GM10266 (cell line): ENCODE measurements around the gene BCAS3.

Source experiments
- DNase-seq: peaks from one replicate; pipeline ENCODE4 v3.0.0; 2012; ENCODE audit errors: extremely low spot score
- CTCF ChIP-seq: IDR thresholded peaks from 2 replicates; pipeline ENCODE4 v1.5.1; 2012; ENCODE audit warnings: mild to moderate bottlenecking, low read depth; ENCODE audit not compliant: control insufficient read depth, insufficient read depth; ENCODE audit errors: missing control alignments

Gene BCAS3

DNA sequence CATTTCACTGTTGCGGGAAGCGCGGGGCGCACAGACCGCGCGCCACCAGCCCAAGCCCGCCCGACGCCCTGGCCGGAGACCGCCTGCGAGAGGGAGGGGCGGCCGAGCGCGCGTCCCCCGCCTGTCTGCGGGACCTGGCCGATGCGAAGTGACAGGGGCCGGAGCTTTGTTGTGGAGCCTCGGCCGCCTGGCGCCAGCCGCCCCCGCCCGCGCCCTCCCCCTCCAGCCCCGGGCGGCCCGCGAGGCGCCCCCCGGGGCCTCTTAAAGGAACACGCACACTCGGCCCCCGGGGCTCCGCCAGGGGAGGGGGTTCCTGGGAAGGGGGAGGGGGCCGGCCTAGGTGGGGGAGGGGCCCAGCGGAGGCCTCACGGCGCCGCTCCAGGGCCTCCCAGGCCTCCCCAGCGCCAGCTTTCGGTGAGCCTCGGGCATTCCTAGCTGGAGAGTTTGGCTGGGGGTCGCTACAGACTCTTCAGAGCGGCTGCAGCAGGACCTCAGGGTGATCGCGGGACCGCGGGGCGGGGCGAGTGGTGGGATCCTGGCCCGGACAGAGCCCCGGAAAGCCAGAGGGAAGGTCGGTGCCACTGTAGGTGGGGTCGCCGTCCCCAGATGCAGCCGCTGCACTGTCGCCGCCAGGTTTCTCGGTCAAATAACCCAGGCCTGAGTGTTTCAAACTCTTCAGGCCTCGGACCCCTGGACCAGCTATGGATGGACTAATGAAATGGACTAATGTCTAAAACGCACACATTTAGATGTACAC, 719.6 kb downstream of the BCAS3 start:
- DNase-seq, result no peak
- no peak for TF ChIP-seq CTCF

DNA sequence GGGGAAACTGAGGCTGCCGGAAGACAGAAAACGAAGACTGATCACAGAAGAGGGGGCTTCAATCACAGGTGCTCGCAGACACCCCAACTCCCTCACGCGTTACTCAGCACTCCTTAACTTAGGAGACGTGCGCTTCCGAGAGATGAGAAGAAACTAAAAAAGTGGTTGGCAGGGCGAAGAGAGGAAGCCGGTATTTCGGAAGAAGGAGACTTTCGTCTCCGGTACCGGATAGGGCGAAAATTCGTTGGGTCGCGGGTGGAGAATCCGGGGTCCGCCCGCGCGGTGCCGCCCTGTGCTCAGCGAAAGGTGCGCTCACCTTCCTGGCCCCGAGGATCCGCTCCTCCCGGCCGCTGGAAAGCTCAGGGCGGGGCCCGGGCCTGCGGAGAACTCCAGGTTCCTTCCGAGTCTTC, 721.1 kb downstream of the BCAS3 start:
- no peak for DNase-seq
- TF ChIP-seq CTCF, result no peak

DNA sequence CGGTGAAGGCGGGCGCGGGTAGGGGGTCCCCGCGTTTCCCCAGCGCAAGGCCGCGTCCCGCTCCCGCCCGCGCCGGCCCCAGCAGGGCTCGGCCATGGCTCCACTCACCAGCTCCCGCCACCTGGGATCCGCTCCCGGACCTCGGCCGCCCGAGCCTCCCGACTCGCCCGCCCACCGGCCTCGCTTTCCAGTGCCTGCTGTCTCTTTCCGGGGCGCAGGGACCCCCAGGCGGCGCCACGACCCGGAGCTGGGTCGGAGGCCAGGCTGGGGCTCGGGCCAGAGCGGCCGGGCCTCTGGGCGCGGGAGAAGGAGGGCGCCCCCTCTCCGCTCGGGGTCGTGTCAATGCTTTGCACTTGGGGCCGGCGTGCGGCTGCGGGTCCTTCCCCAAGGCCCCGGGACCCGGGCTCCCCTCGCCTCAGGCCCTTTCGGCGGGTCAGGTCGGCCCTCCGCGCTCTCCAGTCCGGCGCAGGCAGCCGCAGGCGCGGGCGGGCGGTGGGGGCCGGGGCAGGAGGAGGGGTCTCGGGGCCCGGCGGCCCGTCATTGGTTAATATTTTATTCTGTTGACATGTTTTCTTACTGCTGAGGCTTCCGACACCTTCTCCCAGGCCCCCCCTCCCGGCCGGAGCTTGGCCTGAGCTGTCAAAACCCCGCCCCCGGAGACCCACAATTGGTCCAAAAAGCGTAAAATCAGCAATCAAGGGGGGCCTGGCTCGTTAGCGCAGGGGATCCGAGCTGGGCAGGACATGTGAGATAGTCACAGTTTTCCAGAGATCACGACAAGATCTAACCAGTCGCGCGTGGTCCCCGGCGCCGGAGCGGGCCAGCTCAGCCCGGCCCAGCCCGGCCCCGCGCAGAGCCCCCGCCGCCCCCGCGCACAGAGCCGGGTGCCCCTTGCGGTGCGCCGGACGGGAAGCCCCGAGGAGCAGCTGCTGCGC, 721.7 kb downstream of the BCAS3 start, which contains the start of gene TBX2:
TSS of gene TBX2 (plus strand) at position 713 of the 935 bp plus-strand sequence. CDS start 334 bp downstream, outside the sequence.
- no peak for DNase-seq
- TF ChIP-seq CTCF, result no peak

DNA sequence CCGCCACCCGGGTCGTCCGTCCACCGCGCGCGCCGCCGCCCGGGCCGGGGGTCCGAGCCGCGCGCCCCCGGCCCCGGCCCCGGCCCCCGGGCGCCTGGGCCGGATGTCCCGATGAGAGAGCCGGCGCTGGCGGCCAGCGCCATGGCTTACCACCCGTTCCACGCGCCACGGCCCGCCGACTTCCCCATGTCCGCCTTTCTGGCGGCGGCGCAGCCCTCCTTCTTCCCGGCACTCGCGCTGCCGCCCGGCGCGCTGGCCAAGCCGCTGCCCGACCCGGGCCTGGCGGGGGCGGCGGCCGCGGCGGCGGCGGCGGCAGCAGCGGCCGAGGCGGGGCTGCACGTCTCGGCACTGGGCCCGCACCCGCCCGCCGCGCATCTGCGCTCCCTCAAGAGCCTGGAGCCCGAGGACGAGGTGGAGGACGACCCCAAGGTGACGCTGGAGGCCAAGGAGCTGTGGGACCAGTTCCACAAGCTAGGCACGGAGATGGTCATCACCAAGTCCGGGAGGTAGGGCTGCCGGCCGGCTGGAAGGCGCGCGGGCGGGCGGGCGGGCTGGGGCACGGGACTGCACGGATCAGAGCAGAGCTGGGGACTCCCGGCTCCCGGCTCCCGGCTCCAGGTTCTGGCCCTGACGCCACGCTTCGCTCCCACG, 722.5 kb downstream of the BCAS3 start:
- DNase-seq, result no peak
- no peak for TF ChIP-seq CTCF

- no peak for TF ChIP-seq CTCF
- no peak for DNase-seq
Observed at GRCh38 chr17:61400717-61401388, 723.2 kb downstream of the BCAS3 start.

DNA sequence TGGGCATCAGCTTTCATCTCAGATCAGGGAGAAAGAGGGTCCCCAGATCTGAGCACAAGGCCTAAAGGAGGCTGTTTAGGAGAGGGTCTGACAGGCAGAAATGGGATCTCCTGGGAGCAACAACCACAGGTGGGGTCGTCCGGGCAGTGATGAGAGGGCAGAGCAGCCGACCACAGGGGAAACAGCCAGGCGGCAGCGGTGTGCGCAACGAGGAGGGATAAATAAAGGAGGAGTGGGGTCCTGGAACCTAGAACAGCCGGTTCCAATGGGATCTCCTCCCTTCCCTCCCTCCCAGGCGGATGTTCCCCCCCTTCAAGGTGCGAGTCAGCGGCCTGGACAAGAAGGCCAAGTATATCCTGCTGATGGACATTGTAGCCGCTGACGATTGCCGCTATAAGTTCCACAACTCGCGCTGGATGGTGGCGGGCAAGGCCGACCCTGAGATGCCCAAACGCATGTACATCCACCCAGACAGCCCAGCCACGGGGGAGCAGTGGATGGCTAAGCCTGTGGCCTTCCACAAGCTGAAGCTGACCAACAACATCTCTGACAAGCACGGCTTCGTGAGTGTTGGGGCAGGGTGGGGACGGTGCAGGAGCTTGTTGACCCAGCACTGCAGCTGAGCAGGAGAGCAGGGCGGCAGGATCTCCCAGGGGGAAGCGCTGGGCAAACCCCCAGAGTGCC, 723.9 kb downstream of the BCAS3 start:
- no peak for TF ChIP-seq CTCF
- DNase-seq, result no peak
